HG02610 (cell line): ENCODE data around the gene AIFM2.

Source experiments
- ATAC-seq: cut with Tn5 transposase; IDR thresholded peaks from one replicate; pipeline ENCODE4 v1.9.1; 2021; ENCODE audit warnings: mild to moderate bottlenecking, moderate library complexity; ENCODE audit not compliant: unreplicated experiment

The AIFM2 gene

GRCh38 chr10:70063418-70064098 is 69.1 kb downstream of the AIFM2 start:
- no peak for ATAC-seq
